DMS153 treated with DMSO at 0.1 percent for 48 hours (cell line): ENCODE results near the gene ZBTB2.
"Not testable (repeated sequence)": the region's sequence is repeated elsewhere in the genome, so short reads cannot be mapped to it uniquely, and the experiment has no call there.

ENCODE experiments used
- DNase-seq: peaks from one replicate; lab custom pipeline; 2025; ENCODE audit not compliant: unreplicated experiment; lab: John Stamatoyannopoulos, UW

Gene ZBTB2

DNA sequence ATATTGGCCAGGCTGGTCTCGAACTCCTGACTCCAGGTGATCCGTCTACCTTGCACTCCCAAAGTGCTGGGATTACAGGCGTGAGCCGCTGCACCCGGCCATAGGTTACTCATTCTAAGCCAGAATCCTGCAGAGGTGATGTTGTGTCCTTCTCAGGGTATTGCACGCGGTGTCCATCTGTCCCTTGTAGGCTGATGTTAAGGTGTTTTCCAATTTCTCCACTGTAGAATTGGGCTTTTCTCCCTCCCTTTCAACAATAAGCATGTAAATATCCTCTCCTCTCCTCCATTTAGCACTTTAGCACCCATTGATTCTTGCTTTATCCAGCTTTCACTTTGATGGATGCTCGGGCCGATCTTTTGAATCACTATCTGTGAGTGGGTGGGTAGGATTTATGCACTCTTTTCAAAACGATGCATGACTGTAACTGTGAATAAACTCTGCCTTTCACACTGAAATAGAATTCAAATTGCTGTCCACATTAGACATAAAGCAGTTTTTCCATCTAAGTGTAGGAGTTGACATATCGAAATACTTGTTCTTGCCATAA, 52.6 kb downstream of the ZBTB2 start:
- DNase-seq, result no peak

GRCh38 chr6:151335930-151336329, 55.4 kb downstream of the ZBTB2 start:
- no peak for DNase-seq

- no peak for DNase-seq
These were observed 61.1 kb downstream of the ZBTB2 start for GRCh38 chr6:151330130-151330696.

GRCh38 chr6:151327101-151327500, 64.3 kb downstream of the ZBTB2 start:
- DNase-seq, result no peak

- DNase-seq, result no peak
These were observed 65.1 kb downstream of the ZBTB2 start for GRCh38 chr6:151326116-151326825.

DNA sequence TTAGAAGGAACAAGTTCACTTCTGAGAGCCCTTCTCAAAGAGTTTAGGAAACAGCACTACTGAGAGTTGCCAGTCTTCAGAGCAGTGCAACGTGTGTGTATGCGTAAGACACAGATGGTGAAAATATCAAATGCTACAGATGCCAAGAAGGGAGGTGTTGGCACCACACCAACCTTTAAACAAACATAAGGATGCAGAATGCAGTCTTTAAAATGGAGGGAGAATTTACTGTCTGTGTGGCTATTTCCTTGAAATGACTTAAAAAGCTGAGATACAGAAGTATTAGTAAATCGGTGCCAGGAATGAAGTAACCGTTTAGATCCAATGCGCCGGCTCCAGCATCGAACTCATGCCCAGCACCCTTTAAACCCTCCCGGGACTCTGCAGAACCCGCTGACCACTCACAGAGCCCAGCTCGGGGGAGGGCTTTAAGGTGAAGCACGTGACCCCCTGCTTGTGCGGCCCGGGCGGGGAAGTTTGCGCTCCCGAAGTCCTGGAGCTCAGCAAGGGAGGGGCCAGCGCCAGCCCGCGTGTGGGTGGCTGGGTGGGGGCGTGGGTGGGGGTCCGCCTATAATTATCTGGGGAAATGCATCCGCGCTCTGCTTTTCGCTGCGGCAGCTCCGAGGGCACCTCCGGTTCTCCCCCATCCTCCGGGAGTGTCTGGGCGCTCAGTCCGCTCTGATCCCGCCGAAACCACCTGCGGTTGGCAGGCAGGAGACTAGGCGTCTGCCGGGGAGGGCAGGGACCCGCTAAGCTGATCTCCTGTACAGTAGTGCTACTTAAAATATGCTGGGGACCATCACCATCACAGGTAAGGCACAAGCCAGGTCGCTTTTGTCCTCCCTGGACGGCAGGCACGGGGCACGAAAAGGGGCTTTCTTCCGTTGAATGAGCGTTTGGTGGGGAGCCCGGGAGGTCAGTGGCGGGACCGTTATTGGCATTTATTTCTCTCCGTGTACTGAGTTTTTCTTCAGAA, 66.0 kb downstream of the ZBTB2 start:
- DNase-seq, result no peak

- no peak for DNase-seq
These were observed 66.9 kb downstream of the ZBTB2 start for GRCh38 chr6:151324488-151324825.

GRCh38 chr6:151323791-151324487, 67.4 kb downstream of the ZBTB2 start:
- DNase-seq, result peak; percentile 67

DNA sequence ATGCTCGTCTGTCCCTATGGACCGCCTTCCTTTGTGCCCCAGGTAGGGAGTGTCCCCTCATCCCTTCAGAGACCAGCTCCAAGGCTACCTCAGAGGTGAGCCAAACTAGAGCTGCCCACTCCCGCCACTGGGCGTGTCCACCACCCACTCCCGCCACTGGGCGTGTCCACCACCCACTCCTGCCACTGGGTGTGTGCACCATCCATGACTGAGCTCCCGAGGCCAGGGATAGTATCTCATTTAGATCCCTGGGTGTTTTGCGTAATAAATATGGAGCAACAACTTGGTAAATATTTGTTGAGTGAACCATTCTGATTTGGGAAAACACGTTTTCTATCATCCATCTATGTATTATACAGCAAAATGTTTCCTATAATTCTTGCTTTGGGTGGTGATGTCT, 68.8 kb downstream of the ZBTB2 start:
- DNase-seq, result no peak

DNA sequence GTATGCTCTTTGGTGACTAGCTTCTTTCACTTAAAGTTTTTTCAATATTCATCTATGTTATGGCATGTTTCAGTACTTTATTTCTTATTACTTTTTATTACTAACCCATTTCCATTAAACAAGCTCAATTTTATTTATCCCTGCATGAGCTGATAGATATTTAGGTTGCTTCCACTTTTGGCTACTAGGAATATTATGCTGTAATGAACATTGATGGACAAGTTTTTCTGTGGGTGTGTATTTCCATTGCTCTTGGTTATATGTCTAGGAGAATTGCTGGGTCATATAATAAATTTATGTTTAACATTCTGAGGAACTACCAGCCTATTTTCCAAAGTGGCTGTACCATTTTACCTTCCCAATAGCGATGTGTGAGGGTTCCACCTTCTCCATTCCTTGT, 69.9 kb downstream of the ZBTB2 start:
- no peak for DNase-seq

DNA sequence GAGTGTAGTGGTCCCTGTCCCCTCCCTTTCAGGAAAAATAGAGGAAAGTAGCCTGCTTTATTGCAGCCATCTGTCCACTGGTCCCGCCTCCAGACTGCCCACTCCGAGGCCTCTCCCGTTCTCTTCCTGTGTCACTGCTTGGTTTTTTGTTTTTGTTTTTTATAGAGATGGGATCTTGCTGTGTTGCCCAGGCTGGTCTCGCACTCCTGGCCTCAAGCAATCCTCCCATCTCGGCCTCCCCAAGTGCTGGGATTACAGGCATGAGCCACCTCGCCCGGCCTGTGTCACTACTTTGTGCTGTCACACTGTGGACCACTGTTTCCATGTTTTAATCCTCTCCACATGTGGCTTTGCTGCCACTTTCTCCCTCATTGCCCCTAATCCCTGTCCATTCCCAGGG, 71.2 kb downstream of the ZBTB2 start:
- no peak for DNase-seq

GRCh38 chr6:151317995-151318365, 73.4 kb downstream of the ZBTB2 start:
- DNase-seq, result no peak

- DNase-seq, result no peak
These were observed 74.0 kb downstream of the ZBTB2 start for GRCh38 chr6:151317103-151317994.

DNA sequence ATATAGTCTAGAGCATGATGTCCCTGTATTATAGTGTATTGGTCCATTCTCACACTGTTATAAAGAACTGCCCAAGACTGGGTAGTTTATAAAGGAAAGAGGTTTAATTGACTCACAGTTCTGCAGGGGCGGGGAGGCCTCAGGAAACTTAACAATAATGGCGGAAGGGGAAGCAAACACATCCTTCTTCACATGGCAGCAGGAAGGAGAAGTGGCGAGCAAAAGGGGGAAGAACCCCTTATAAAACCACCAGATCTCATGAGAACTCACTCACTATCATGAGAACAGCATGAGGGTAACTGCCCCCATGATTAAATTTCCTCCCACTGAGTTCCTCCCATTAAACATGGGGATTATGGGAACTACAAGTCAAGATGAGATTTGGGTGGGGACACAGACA, 75.7 kb downstream of the ZBTB2 start:
- DNase-seq, result not testable (repeated sequence)
